Measurements from ENCODE around the gene PHAF1. TPM values are rescaled to one million over a fixed set of nuclear protein-coding genes. Genes with fewer than 3 reads are reported as not detected.

The PHAF1 gene
- total RNA-seq, 4 donors from 2014 or later = 11.4 to 18.9 (median 17.5) TPM

GRCh38 chr16:67165121-67166078 lies 55.7 kb downstream of the PHAF1 start:
- Histone ChIP-seq H3K9me3 (no peaks in the 10 kb centered on the region), H3K4me3 (replicated peaks in 1 of 3) (peak overlapping the region in 1 of 3 donors; percentile 36), H3K27me3 (no peaks in the 10 kb centered on the region), H3K36me3 (no peaks in the 10 kb centered on the region), H3K4me1 (peaks cover 47 to 53% of the 10 kb centered on the region in 2 donors), H3K27ac (peak overlapping the region in 1 of 3 donors; percentile 70)
- intact Hi-C loops (cut with DNase I) = no loop called here
- TF ChIP-seq CTCF (IDR thresholded peaks at IDR 0.05) (no peak), POLR2A (IDR thresholded peaks at IDR 0.05) (no peak)
- 21 to 24% methylated on average over 24 to 35 of the region's 85 CpGs for WGBS, 2 donors
- DNase-seq = peak; percentile 29 to 30

- H3K36me3 ChIP-seq = no peaks in the 10 kb centered on the region
- intact Hi-C loops (cut with DNase I) = no loop called here
- H3K27me3 ChIP-seq = no peaks in the 10 kb centered on the region
- no peaks in the 10 kb centered on the region for H3K9me3 ChIP-seq
- no peak overlapping the region for H3K4me3 ChIP-seq (replicated peaks in 1 of 3)
- no peak overlapping the region for H3K27ac ChIP-seq
- no peak for DNase-seq
- peaks cover 49 to 57% of the 10 kb centered on the region in 2 donors for H3K4me1 ChIP-seq
- 62 to 70% methylated on average over 11 to 15 of the region's 18 CpGs for WGBS, 2 donors
- TF ChIP-seq CTCF (IDR thresholded peaks at IDR 0.05) (no peak), POLR2A (IDR thresholded peaks at IDR 0.05) (no peak)
Observed at GRCh38 chr16:67166110-67166547, 56.4 kb downstream of the PHAF1 start.

GRCh38 chr16:67166598-67167168 lies 56.9 kb downstream of the PHAF1 start:
- WGBS, 2 donors = 92 to 94% methylated on average over 4 of the region's 5 CpGs
- Histone ChIP-seq H3K27ac (no peak overlapping the region), H3K4me1 (peaks cover 47 to 55% of the 10 kb centered on the region in 2 donors)

GRCh38 chr16:67167588-67167987 lies 57.8 kb downstream of the PHAF1 start:
- Histone ChIP-seq H3K36me3 (no peaks in the 10 kb centered on the region), H3K27ac (no peak overlapping the region), H3K9me3 (no peaks in the 10 kb centered on the region), H3K4me1 (peaks cover 46 to 49% of the 10 kb centered on the region in 2 donors), H3K4me3 (replicated peaks in 1 of 3) (no peak overlapping the region), H3K27me3 (no peaks in the 10 kb centered on the region)
- TF ChIP-seq CTCF (IDR thresholded peaks at IDR 0.05) = no peak
- TF ChIP-seq POLR2A (IDR thresholded peaks at IDR 0.05) = no peak
- no peak for DNase-seq
- WGBS, 2 donors = 91 to 96% methylated on average over 4 to 7 of the region's 7 CpGs
- intact Hi-C loops (cut with DNase I) = no loop called here

More at GRCh38 chr16:67166598-67167168, 56.9 kb downstream of the PHAF1 start:
- TF ChIP-seq CTCF (IDR thresholded peaks at IDR 0.05) (no peak), POLR2A (IDR thresholded peaks at IDR 0.05) (no peak)
- DNase-seq = no peak
- no peaks in the 10 kb centered on the region for H3K27me3 ChIP-seq
- intact Hi-C loops (cut with DNase I) = no loop called here
- H3K36me3 ChIP-seq = no peaks in the 10 kb centered on the region
- H3K4me3 ChIP-seq (replicated peaks in 1 of 3) = no peak overlapping the region
- H3K9me3 ChIP-seq = no peaks in the 10 kb centered on the region

All from thyroid gland (tissue), 4 donors.